CD4-positive, alpha-beta T cell treated with Interleukin-4 for 1 hour (primary cell): ENCODE data around the gene ZBTB2.
"Not testable (repeated sequence)": the region's sequence is repeated elsewhere in the genome, so short reads cannot be mapped to it uniquely, and the experiment has no call there.

ENCODE experiments used
- DNase-seq, 2 donors: peaks; one replicate each; pipeline ENCODE4 v3.0.0-alpha.2; 2020 to 2022

The ZBTB2 gene

DNA sequence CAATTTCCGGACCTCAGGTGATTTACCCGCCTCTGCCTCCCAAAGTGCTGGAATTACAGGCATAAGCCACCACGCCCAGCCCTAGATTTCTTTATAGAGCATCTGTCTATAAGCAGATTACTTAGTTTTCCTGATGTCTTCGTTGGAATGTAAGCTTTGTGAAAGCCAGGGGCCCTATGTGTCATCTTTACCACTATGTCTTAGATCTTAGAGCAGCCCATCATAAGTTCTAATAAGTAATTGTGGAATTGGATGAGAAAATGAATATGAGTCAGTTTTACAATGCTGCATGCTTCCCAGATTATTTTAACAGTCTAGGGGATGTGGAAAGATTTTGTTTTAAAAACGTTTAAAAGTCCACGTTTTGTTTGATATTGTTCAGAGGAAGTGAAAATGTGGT lies 9.1 kb upstream of the ZBTB2 start:
- DNase-seq = no peak

DNA sequence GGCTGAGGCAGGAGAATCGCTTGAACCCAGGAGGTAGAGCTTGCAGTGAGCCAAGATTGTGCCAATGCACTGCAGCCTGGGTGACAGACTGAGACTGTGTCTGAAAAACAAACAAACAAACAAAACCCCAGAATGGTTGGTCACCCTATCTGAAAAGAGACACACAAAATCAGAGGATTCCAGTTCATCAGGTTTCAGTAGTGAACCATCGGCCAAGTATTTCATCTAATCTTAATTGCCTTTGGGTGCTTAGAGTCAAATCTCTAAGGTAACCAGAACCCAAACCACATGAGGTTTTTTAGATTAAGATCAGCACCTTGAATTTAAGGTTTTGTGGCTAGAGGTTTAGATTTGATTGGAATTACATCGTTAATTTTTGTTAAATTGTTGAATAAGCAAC lies 8.3 kb upstream of the ZBTB2 start:
- DNase-seq = no peak

DNA sequence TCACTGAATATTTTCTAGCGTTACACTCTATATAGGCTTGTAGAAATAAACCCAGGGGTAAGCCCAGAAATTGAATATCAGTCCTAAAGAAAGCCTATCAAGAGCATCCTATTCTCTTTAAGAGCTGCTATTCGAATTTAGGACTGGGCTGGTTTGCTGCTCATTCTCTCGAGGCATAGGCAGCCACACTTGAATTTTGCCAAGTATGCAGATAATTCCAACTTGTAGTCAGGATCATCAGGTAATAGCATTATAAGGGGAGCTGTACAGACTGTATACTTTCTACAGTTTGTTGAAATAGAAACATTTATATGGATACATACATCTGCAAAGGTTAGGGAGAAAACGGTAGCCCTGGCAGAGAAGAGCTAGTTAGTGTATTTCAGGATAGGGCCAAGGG lies 2.1 kb upstream of the ZBTB2 start:
- no peak for DNase-seq

DNA sequence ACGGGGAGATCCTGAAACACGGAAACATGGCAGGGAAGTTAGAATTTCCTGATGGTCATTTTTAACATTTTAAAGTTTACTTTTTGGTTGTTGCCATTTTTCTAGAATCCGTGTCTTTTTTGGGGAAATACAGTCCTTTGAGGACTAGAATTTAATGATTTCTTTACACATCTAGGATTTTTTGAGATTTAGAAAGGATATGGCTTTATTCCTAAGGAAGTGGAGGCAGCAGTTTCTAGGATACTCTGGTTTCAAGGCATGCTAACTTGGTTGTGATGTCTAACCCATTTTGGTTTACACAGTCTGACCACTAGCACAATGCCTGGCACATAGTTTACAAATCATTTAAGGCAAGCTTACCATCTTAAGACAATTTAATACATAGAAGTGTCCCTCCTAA lies 1.1 kb upstream of the ZBTB2 start:
- DNase-seq = no peak

DNA sequence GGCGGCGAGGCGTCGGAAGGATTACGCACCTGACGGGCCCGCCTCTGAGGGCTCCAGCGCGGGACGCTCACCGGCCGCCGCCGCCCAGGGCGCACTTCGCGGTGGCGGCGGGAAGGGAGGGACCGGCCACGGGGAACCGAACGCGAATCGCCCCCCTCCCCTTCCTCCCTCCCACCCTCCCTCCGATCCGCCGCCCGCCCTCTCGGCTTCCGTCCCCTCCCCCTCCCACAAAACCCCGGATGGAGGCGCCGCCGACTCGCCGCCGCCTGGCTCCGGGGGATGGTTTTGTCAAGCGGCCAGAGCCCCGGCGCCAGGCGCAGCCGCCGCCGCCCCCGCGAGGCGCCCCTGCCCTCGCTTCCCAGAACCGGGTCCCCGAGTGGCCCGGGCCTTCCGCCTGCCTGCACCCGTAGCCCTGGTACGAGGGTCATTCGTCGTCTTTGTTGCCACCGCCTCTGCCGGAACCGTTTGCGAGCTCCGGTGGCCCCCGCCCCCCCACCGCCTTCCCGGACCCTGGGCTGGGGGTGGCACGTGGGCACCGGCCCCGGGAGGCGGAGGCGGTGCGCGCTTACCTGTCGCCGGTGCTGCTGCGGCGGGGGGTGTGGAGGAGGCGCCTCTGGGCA lies 398 bp downstream of the ZBTB2 start:
- DNase-seq = peak in 1 of 2 donors; percentile 88

DNA sequence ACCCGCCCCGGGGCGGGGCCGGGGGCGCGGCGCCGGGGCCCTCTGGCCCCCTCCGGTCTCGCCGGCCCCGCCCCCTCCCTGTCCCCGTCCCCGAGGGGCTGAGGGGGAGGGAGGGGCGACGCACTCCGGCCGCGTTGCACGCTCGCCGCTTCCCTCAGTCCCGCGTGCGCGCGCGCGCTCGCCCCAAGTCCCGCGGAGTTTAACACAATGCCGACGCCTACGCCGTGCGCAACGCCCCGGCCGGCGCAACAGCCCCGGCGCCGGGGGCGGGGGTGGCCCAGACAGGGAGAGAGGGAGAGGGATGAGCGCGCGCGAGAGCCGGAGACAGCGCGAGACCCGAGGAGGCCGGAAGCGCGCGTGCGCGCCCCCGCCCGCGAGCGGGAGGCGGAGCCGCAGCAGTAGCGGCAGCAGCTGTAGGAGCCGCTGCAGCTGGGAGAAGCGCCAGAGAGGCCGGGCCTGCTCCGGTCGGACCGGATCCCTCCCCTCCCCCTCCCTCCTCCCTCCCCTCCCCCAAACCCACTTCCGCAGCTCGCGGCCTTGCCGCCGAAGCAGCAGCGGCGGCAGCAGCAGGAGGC lies 996 bp downstream of the ZBTB2 start:
- DNase-seq = peak; percentile 98 to 99

DNA sequence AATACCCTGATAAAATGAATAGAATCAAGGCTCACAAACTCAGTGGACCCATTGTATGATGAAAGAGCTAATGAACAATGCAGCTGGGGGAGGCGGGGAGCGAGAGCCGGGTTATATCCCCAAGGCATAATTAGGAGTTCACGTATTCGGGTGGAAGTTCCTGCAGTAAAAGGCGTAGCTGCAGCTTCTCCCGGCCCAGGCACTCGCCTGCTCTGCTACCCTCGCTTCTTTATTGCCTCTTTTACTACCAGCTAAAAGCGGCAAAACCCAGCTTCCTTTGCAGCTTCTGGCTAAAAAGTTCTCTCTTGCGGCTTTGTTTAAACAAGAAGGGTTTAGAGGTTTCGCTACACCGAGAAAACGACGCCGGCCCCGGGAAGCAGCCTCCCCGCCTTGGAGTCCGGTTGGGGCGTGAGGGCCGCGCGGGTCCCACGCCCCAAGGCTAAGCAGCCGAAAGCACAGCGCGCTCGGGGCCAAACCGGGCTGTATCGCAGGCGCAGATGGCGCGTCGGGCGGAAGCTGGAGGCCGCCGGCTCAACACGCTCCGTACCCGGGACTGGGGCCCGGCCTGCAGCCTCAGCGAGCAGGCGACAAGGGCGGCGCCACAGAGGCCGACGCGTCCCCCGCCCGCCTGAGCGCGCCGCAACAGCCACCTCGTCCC lies 1.6 kb downstream of the ZBTB2 start:
- no peak for DNase-seq

DNA sequence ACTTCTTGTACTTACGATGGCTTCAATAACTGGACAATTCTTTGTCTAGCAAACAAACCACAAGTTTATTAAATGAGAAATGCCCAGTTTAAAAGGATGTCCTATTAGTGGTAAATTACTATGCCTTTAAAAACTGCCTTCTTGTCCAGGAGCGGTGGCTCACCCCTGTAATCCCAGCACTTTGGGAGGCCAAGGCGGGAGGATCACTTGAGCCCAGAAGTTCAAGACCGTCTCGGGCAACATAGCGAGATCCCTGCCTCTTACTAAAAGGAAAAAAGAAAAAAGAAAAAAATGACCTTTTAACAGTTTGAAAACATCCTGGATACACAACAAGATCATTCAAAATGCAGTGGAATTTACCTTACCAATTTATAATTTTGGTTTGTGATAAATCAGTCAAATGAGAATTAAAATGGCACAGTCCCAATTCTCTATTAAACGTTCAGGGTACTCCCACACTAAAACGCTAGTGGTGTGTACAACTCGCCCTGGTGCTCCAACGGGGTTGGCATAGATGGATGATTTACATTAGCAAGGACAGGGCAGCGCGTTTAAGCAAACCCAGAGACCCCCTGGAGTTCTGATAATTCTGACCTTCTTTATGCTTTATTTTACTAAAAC lies 2.3 kb downstream of the ZBTB2 start:
- DNase-seq = peak in 1 of 2 donors; percentile 38

DNA sequence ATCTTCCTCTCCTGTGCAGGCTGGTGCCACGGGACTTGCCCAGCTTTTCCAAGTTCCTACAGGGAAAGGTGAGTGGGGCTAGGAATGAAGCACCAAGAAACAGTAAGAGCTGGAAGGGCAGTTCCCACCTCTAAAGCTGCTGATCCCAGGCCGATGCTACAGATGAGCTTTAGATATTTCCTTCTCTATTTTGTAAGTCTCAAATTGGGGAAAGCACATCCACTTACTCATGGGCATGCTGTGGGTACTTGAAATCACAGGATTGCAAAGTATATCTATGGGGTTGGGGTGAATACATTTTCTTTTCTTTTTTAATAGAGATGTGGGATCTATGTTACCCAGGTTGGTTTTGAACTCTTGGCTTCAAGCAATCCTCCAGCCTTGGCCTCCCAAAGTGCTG lies 3.1 kb downstream of the ZBTB2 start:
- DNase-seq = no peak

DNA sequence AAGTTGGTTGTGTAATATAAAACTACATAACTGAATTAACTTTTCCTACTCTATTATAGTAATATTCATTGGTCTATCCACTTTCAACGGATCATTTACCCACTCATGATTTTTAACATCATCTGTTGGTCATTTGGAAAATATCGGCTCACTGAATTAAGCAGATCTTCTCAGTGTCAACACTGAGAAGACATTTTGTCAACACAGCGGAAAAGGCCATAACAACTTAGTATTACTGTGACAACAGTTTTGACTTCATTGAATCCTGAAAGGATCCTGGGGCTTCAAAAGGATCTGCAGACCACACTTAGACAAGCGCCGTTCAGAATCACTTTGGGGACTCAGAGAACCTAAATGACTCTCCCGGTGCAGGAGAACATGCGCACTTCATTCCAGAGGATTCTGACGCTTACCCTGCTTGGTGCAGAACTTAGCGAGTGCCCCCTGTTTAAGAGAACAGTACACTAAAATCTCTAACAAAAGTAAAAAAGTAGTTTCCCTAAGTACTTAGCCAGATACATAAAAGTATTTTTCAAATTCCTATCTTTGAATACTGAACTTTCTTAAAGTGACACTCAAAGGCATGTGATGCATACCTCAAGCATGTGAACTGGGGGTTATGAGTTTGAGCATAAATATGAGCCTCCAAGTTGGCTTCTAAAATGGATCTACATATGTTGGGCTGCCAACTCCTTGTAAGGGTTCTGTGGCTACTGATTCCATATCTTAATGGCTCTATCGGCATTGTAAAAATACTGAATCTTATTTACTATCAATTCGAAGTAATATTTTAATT lies 4.0 kb downstream of the ZBTB2 start:
- no peak for DNase-seq

DNA sequence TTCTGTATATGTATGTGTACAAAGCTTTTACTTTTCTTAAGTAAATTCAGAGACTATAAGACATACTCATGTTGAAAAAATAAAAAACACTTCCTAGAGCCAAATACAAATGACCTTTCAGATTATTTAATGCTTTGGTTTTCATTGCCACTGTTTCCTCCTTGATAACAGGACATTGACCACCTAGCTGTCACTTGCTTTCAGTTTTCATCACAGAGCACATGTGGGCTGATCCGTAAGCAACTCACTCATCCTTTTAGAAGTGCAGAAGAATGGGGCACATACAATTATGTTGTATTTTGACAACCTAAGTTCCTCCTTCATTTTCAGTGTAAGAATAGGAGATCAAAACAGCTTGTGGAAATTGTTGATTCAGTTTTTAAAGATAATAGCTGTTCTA lies 6.2 kb downstream of the ZBTB2 start:
- DNase-seq = peak in 1 of 2 donors; percentile 47

DNA sequence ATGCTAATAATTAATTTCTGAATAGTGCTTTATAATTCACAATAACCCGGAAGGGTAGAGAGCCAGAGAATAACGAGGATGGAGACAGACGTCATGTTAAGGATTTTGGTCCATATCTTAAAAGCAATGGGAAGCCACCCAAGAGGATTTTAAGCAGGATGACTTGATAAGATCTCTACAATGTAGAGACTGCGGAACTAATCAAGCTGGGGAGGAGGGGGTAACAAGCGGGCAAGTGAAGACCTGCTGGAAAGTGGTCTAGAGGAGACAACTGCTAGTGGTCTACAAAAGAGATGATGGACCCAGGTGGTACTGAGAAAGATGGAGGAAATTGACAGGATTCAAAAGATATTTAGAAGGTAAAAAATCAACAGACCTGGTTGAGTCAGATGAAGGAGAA lies 7.2 kb downstream of the ZBTB2 start:
- DNase-seq = no peak

DNA sequence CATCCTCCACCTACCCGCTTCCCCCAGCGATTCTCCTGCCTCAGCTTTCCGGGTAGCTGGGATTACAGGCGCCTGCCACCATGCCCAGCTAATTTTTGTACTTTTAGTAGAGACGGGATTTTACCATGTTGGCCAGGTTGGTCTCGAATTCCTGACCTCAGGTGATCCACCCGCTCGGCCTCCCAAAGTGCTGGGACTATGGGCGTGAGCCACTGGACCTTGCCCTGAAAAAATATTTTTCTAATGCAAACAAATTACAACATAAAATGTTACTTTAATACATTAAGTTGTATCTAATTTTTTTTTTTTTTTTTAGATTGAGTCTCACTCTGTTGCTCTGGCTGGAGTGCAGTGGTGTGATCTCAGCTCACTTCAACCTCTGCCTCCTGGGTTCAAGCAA lies 8.7 kb downstream of the ZBTB2 start:
- not testable (repeated sequence) for DNase-seq

DNA sequence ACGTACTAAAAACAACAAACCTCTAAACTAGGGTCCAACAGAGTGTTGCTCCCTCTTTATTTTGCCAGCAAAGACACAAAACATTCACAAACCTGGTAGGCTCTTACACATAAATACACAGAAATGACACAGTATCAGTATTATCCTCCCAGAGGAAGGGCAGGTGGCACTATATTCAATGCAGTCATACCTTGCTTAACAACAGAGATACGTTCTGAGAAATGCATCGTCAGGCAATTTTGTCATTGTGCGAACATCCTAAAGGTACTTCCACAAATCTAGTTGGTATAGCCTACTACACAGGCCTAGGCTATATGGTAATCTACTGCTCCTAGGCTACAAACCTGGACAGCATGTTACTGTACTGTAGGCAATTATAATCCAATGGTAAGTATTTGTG lies 9.6 kb downstream of the ZBTB2 start:
- no peak for DNase-seq

DNA sequence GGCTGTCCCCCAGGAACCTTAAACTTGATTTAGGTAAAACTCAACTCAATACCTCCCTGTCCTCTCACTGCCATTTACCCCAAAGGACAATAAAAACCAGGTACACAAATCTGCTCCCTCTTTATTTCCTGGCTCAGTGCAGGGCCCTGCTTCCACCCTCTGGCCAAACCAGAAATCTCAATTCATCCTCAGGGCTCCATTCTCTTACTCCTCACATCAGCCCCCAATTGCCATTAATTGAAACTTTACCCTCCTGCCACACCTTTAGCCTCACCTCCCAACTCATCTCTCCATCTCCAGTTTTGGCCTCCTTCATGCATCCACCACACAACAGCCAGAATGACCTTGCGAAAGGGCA lies 10.5 kb downstream of the ZBTB2 start:
- no peak for DNase-seq

DNA sequence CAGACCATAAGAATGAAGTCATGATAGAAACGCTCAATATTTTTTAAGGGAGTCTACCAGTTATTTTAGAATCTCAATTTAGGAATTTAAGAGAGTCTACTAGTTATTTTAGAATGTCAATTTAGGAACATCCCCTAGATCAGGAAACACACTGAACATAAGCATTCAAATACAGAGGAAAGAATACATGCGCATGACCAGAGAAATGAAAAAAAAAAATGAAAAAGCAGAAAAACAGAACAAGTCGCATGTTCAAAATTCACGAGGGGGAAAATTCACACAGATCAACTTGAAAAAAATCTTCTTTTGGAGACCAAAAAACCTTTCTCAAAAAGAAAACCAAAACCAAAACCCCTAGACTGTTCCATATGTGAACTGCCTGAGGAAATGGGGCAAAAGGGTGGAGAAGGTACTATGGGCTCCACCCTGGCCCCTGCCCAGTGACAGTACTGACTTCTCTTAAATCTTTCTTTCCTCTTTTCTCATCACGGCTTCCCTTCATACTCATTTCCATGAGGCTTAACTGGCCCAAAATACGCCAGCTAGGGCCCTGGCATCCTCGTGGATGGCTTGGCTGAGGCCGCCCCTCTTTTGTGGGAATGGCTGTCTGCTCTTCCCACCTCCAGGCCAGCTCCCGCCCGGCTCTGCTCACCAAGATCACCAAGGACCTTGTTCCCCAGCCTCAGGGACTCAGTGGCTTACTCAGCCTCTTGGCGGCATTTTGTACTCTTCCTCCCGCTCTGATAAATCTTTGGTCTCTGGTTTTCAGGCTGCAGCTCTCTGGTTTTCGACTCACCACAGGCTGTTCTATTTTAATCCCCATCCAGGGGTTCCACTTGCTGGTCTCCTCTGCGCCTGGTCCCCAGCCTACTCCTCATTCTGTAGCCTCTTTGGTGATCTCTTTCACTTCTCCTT lies 11.2 kb downstream of the ZBTB2 start:
- peak; percentile 36 to 66 for DNase-seq

DNA sequence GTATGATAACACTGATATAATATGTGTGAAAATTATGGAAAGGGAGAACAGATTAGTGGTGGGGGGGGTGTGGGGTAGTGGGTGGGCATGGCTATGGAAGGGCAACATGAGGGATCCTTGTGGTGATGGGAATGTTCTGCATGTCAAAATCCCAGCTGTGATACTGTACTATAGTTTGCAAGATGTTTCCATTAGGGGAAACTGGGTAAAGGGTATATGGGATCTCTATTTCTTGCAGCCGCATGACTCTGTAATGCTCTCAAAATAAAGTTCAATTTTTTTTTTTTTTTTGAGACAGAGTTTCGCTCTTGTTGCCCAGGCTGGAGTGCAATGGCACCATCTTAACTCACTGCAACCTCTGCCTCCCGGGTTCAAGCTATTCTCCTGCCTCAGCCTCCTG lies 14.3 kb downstream of the ZBTB2 start:
- no peak for DNase-seq

DNA sequence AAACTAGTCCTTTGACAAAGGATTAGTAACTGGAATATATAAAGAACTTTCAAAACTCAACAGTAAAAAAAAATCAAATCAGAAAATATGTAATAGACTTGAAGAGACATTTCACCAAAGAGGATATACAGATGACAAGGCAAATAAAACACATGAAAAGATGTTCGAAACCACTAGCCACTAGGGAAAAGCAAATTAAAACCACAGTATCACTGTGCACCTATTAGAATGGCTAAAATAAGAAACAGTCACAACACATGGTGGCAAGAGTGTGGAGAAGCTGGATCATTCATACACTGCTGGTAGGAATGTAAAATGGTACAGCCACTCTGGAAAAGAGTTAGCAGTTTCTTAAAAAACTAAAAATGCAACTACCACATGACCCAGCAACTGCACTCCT lies 14.9 kb downstream of the ZBTB2 start:
- peak in 1 of 2 donors; percentile 41 for DNase-seq

DNA sequence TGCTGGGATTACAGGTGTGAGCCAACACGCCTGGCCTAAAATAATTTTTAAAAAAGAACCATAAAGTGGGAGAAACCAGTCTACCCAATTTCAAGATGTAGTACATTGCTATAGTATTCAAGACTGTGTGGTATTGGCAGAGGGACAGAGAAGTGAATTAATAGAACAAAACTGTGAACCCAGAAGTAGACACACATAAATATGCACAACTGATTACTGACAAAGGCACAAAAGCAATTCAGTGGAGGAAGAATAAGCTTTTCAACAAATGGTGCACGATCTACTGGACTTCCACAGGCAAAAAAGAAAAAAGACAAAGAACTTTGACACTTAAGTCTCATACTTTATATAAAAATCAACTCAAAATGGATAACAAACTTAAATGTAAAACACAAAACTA lies 15.5 kb downstream of the ZBTB2 start:
- no peak for DNase-seq

DNA sequence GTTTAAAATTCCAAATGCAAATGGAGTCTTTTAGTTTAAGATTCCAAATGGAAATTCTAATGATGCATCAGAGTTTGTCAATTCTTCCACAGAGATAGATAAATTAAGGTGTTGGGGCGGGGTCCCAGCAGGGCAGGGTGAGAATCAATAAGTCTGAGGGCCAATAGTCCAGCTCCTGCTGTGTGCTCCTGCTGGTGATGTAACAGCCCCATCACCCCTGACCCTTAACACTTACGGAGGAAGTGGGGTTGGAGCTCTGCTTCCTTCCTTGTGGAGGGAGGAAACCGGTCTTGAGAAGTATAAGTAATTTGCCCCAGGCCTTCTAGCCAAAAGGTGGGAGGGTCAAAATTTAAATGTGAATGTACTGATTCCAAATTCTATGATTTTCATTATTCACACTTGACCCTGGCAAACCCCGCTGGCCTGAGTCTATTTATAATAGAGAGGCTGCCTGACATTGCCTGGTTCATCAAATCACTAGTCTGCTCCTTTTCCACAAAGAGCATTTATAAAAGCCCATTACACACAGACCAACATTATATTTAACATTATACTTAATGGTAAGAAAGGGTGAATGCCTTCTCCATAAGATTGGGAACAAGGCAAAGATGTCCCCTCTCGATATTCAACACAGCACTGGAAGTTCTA lies 17.2 kb downstream of the ZBTB2 start:
- peak; percentile 32 to 43 for DNase-seq

DNA sequence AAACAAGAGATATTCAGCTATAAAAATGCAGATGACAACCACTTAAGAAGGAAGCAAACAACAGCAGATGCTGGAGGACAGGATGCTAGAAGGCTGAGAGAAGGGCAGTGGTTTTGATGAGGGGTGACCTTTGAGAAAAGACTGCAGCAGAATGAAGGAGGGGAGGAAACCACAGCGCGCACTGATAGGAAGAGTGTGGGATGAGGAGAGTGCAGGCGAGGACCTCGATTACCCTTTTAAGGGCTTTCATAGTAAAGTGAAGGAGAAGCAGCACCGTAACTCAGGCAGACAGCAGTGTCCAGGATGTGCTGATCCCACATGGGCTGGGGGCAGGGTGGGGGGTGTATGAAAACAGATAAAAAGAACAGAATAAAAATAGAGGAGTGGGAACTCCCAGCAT lies 19.2 kb downstream of the ZBTB2 start:
- no peak for DNase-seq
